Left cardiac atrium (tissue), 4 donors: ENCODE results near the gene VSIR. TPM values are rescaled to one million over a fixed set of nuclear protein-coding genes. Genes with fewer than 3 reads are reported as not detected.

Experiments used
- ATAC-seq, 2 donors: fragments of 200-7000 bp; cut with Tn5 transposase; one replicate each; pipeline ENCODE4 v1.9.1; 2020; ENCODE audit warnings: mild to moderate bottlenecking in 2 of 2, moderate library complexity in 2 of 2
- DNase-seq: peaks from one replicate; pipeline ENCODE4 v3.0.0-alpha.2; 2020
- intact Hi-C, 2 donors: fragments of 100-400 bp; cut with DNase I; formaldehyde crosslinking; loops; one replicate each; pipeline versions ENCODE4 v1.14.1 to v1.15.1; 2022 to 2023
- total RNA-seq, 2 donors: library from RNA; stranded (reverse); fragmentation: NEBNext Ultra II Directional; extraction: Animal tissue kit (Norgen Biotek cat#: 25700); gene quantifications; one replicate each; pipeline ENCODE4 v1.2.1, GENCODE V29; 2021
- donor health status: DM: no; HTN: yes; CAD: no.
- donor health status: DM: no; HTN: yes; CAD: no; lungs with severe emphysema.
- donor health status: DM: yes; HTN: yes; CAD: no.
- donor health status: Dilated cardiomyopathy.

The VSIR gene
- total RNA-seq, 2 donors from 2014 or later: 40.6 to 65.3 TPM

- no peak for DNase-seq
- intact Hi-C loops: no loop called here
- no peak for ATAC-seq
These were observed 17.6 kb upstream of the VSIR start for GRCh38 chr10:71790749-71791440.

DNA sequence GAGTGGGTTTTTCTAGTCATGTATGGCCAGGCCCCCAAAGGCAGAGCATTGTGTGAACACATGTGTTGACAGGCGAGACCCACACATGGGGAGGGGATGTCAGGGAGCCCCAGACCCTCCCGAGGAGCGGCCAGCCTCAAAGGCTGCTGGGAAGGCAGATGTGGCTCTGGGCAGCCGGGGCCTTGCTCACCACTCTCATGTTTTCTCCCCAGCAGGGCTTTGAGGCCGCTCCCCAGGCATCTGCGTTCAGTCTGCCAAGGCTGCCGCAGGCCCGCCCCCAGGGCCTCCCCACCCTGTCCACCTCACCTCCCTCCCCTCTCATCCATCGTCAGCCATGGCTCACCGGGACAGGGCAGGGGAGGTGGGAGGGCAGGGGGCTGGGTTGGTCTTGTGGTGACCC, 16.6 kb upstream of the VSIR start:
- ATAC-seq (no peak), DNase-seq (no peak)
- intact Hi-C loops: no loop called here

GRCh38 chr10:71788954-71789353, 15.6 kb upstream of the VSIR start:
- no peak for ATAC-seq
- no peak for DNase-seq
- intact Hi-C loops: no loop called here

DNA sequence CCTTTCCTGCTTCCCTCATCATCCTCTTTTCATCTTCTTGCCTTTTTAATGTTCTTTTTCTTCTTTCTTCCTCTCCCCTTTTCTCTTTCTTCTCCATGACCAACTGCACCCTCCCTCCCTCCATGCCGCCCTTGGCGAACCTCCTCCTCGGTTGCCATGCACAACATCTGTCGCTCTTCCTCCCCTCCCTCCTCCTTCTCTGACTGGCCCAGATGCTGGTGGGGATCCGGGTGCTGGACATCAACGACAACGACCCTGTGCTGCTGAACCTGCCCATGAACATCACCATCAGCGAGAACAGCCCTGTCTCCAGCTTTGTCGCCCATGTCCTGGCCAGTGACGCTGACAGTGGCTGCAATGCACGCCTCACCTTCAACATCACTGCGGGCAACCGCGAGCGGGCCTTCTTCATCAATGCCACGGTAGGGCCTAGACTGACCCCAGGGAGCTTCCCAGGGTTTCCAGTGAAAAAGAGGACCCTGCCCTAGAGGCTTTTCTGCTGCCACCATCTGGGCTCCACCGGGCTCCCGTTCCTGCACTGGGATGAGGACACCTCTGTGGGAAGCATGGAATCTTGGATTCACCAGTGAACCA, 11.5 kb upstream of the VSIR start:
- no peak for ATAC-seq
- intact Hi-C loops: no loop called here
- no peak for DNase-seq

DNA sequence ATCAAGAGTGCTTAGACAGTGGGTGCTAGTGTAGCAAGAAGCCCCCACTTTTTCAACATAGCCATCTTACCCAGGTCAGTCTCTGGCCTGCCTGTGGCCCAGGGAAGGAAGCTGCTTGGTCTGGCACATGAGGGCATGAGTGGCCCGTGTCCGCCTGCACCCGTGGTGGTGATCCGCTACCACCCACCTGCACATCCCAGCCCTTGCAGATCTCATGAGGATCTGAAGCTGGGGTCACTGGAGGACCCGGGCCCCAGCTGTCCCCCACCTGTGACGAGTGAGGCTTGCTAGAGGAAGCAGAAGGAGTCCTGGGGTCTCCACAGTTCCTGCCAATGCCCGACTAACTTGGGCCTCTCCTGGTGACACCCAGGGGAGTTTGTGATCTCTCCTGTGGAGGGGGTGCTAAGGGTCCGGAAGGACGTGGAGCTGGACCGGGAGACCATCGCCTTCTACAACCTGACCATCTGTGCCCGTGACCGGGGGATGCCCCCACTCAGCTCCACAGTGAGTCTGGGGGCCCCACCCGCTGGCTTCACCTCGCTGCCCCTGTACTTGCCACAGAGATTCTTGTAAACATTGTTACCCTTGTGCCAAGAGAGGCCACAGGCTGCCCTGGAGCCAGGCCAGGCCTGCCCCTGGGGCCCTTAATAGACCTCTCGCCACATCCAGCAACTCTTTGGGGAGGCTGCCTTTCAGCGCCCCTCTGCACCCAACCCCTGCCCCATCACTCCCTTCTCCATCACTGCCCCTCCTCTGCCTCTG, 10.8 kb upstream of the VSIR start:
- intact Hi-C loops: no loop called here
- DNase-seq (peak; percentile 5), ATAC-seq (no peak)

- DNase-seq (no peak), ATAC-seq (peak; percentile 36 to 54)
- intact Hi-C loops: no loop called here
These were observed 9.7 kb upstream of the VSIR start for GRCh38 chr10:71782917-71783490.

DNA sequence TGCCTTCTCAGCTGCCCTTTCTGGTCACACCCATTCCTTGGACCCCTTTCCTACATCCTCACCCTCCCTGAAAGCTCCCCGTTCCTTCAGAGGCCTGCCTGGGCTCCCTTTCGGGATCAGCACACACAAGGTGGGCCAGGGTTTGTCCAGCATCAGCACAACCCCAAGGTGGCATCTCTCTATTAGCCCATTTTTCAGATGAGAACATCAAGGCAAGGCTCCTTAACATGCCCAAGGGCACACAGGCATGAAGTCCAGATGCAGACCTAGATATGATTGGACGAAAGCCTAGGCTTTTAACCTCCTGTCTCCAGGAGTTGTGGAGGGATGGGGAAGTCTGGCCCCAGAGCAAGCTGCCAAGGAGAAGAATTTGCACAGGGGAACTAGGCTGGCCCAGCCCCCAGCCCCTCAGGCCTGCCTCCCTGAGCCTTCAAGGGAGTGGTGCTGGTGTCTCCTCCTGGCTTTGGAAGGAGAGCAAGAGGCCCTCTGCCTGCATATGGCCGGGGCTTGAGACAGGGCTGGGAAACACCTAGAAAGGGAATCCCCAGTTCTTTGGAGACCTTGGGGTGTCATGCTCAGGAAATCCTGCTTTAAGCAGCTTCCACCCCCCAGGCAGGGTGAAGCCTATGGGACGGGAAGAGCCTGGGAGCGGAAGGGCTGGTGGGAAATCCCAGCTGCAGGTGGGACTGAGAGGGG, 9.0 kb upstream of the VSIR start:
- intact Hi-C loops: no loop called here
- DNase-seq (no peak), ATAC-seq (no peak)

DNA sequence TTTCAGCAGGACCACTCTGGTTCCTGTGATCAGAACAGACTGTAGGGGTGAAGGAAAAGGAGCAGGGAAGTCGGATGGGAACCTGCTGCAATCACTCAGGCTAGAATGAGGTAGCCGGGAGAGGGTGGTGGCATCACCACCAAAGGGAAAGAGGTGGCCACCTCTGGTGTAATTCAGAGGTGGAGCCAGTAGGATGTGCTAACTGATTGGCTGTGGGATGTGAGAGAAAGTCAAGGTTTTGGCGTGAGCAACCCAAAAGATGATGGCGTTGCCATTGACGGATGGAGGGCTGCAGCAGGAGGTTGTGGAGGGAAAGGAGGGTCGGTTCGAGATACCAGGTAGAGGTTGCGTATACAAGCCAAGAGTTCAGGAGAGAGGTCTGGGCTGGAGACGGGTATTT, 7.4 kb upstream of the VSIR start:
- DNase-seq (no peak), ATAC-seq (no peak)
- intact Hi-C loops: no loop called here

DNA sequence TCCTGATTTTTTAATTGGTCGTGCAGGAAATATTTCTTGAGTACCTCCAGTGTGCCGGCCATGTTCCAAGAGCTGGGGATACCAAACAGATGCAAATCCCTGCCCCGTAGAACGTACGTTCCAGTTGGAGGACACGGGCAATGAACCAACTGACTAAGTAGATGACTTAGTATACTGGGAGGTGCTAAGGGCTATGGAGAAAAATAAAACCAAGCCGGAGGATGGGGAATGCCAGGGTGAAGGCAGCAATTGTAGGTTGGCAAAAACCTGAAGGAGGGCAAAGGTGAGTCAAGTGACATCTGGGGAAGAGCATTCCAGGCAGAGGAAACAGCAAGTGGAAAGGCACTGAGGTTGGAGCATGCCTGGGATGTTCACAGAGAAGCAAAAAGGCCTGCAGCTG, 6.8 kb upstream of the VSIR start:
- ATAC-seq (no peak), DNase-seq (no peak)
- intact Hi-C loops: no loop called here

DNA sequence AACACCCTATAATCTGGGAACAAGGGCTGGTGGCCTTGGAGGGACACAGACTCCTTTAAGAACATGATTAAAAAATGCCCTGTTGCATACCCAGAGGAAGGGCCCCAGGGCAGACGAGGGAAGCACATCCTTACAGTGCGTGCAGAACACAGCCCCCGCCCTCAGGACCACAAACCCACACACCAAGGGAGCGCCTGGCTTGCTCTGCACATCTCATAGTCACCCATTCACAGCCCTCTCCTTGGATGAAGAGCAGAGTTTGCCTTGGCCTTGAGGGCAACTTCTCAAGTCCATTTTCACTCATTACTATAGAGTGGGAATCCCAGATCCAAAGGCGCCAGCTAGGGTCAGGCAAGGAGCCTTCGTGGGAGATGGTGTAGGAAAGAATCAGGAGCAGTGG, 6.3 kb upstream of the VSIR start:
- ATAC-seq: no peak
- no peak for DNase-seq
- intact Hi-C loops: no loop called here

GRCh38 chr10:71778071-71778825, 4.9 kb upstream of the VSIR start:
- intact Hi-C loops: no loop called here
- no peak for DNase-seq
- no peak for ATAC-seq

DNA sequence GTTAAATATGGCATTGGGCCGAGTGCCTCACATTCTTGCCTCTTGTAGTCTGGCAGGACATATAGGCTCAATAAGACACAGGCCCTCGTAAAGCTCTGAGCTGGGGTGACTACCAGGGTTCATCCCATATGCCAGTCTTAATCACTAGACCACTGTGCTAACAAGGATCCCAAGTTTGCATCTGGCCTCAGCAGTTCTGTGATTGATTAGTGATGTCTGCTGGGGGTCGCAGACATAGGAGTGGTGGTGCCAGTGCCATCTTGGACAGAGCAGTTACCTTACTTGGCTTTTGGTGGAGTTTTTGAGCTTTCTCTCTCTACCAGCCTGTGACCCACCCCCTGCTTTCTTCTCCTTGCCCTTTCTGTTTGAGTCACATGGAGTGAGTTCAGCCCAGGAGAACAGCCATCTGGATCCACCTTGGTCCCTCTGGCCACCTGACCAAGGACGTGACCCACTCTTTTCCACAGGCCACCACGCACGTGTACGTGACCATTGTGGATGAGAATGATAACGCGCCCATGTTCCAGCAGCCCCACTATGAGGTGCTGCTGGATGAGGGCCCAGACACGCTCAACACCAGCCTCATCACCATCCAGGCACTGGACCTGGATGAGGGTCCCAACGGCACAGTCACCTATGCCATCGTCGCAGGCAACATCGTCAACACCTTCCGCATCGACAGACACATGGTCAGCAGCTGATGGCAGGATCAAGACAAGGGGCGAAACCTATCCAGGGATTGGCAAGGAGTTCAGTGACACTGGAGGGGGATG, 4.1 kb upstream of the VSIR start:
- intact Hi-C loops: no loop called here

DNA sequence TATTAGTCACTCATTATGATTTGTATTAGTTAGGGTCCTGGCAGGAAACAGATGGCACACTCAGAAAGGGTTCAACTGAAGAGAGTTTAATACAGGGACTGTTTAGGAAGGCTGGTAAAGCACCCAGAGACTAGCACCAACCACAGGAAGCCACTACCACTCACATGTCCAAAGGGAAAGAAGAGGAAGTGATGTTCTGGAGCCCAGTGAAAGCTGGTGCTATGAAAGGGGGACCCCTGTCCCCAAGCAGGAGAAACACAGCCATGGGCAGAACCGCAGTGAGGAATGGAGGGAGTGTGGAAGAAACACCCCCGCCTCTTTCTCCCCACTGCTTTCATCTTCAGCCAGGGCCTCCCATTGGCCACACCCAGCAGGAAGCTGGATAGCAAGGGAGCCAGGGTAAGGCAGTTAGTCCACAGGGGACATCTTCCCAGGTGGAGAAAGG, 3.2 kb upstream of the VSIR start:
- DNase-seq (no peak), ATAC-seq (no peak)
- intact Hi-C loops: no loop called here

More for the DNA sequence above, 4.1 kb upstream of the VSIR start:
- DNase-seq (no peak), ATAC-seq (no peak)

- ATAC-seq (no peak), DNase-seq (no peak)
- intact Hi-C loops: no loop called here
These were observed 1.8 kb upstream of the VSIR start for GRCh38 chr10:71774916-71775702.

GRCh38 chr10:71772832-71773220, 494 bp downstream of the VSIR start:
- DNase-seq (no peak), ATAC-seq (peak; percentile 5 to 9)
- intact Hi-C loops: loop anchor here in 1 of 2 donors (2.0 kb wide), 1 partner anchor 76 kb away; no protein-coding TSS in a partner anchor

- intact Hi-C loops: loop anchor here in 1 of 2 donors (2.0 kb wide), 1 partner anchor 75 kb away; no protein-coding TSS in a partner anchor
- peak; percentile 84 for DNase-seq
- peak; percentile 40 to 75 for ATAC-seq
These were observed 1.3 kb downstream of the VSIR start for GRCh38 chr10:71771821-71772617.
